ENCODE measurements around the gene TNS1.

- TF ChIP-seq POLR2AphosphoS5 (IDR thresholded peaks at IDR 0.05; ENCODE audit: control insufficient read depth, insufficient read depth, low read depth, low read length) (no peak), CTCF (IDR thresholded peaks at IDR 0.05 in 2 of 3, conservative IDR thresholded peaks at IDR 0.05 in 1 of 3; ENCODE audit: insufficient read depth in 2 of 3, low read depth in 1 of 3, low read length in 3 of 3) (no peak), ZBTB43 (CRISPR knock-in tag; IDR thresholded peaks at IDR 0.05) (no peak), MEIS2 (IDR thresholded peaks at IDR 0.05; ENCODE audit: partially characterized antibody) (no peak), NR2C2 (CRISPR knock-in tag; IDR thresholded peaks at IDR 0.05) (no peak), NR2C2 (tag; IDR thresholded peaks at IDR 0.05) (no peak), BHLHE40 (IDR thresholded peaks at IDR 0.05; ENCODE audit: low read length) (no peak), ZNF311 (CRISPR knock-in tag; IDR thresholded peaks at IDR 0.05) (no peak), EP300 (IDR thresholded peaks at IDR 0.05; ENCODE audit: low read length) (no peak)
Observed at GRCh38 chr2:217831306-217831705, 171.5 kb downstream of the TNS1 start.

All from K562 (cell line).